ENCODE measurements around the gene PGAP2. TPM values are rescaled to one million over a fixed set of nuclear protein-coding genes. Genes with fewer than 3 reads are reported as not detected.

PGAP2 gene
- total RNA-seq, 1 experiment from 2014 or later = 30.5 TPM

DNA sequence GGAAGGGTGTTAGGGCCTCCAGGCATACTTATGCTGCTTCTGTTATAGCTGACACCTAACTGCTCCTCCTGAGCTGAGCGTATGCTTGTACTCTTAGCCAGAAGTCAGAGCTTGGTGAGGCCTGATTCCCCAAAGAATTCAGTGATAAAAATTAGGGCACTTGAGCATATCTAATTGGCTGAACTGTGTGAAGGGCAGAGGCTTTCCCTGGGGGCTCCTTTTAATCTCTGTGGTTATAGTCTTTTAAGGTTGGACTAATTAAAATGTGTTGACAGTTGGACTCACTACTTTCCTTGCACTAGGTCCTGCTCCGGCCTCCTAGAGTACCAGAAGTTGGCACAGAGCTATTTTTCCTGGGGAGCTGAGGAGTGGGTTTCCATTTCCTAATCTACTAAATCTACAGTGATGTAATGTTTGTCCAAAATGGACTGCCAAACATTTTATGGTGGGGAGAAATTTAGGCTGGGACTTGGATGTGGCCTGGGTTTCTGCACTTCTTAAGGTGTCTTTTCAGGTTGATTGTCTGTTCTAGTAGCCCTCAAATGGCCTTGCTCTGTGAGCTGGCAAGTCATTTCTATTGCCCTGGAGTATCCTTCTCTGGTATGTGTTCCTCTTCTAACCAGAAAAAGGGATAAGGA lies 65.5 kb downstream of the PGAP2 start:
- H3K27ac ChIP-seq (ENCODE audit: low read depth, low read length) = no peak overlapping the region
- no peaks in the 10 kb centered on the region for H3K9me2 ChIP-seq (ENCODE audit: insufficient read depth)
- no peak overlapping the region for H2AFZ ChIP-seq (ENCODE audit: low read depth, low read length, poor library complexity, severe bottlenecking)
- ATAC-seq (no peak), DNase-seq (ENCODE audit: low read depth, low spot score) (no peak)
- H3K4me3 ChIP-seq (replicated peaks in 1 of 2; ENCODE audit: low read depth in 1 of 2, low read length in 2 of 2) = no peak overlapping the region
- intact Hi-C loops (cut with micrococcal nuclease) = no loop called here
- BruUV-seq (replicated peaks) = no TSS peak
- no peak overlapping the region for H3K4me2 ChIP-seq (ENCODE audit: low read length)
- ChIA-PET CTCF (interaction anchor here (1.5 to 4.2 kb wide), 2 partner anchors 19 to 33 kb away, joined by 3 to 17 read pairs; partner anchors contain the start of genes RHOG and STIM1), POLR2A (interaction anchor here (1.0 kb wide), 1 partner anchor 19 kb away, joined by 3 read pairs; no protein-coding TSS in a partner anchor), RAD21 (ENCODE audit: low non-redundant PET in 1 of 2, low total read pairs in 2 of 2, uncharacterized antibody in 2 of 2, unreplicated experiment in 2 of 2) (interaction anchor here in 1 of 2 experiments (1.1 kb wide), 1 partner anchor 19 kb away, joined by 3 read pairs; the partner anchor contains the start of gene STIM1)
- 0 out of 4 replicates have a peak, but pooled peaks cover 0 to 5% of the 10 kb centered on the region in 2 experiments for H3K4me1 ChIP-seq (ENCODE audit: control insufficient read depth in 1 of 2, insufficient read depth in 2 of 2, low read length in 2 of 2)
- H3K9ac ChIP-seq (ENCODE audit: low read length) = no peak overlapping the region
- no peaks in the 10 kb centered on the region for H3K79me2 ChIP-seq (ENCODE audit: insufficient read depth, low read length)
- no peak for TF ChIP-seq ZFX (IDR thresholded peaks at IDR 0.05)
- no peak for TF ChIP-seq RAD21 (IDR thresholded peaks at IDR 0.05; ENCODE audit: low read depth)
- TF ChIP-seq JUND (IDR thresholded peaks at IDR 0.05) = no peak
- no peak for TF ChIP-seq FOSL1 (IDR thresholded peaks at IDR 0.05; ENCODE audit: low read depth)
- TF ChIP-seq SRF (IDR thresholded peaks at IDR 0.05; ENCODE audit: low read depth) = no peak
- TF ChIP-seq TCF7L2 (IDR thresholded peaks at IDR 0.05; ENCODE audit: borderline replicate concordance, extremely low read depth, insufficient read depth, insufficient read length) = no peak
- no peak for TF ChIP-seq POLR2A (IDR thresholded peaks at IDR 0.05; ENCODE audit: borderline replicate concordance, extremely low read depth, insufficient read depth, insufficient read length)
- TF ChIP-seq REST (IDR thresholded peaks at IDR 0.05; ENCODE audit: low read depth) = no peak
- no peak for TF ChIP-seq POLR2AphosphoS5 (IDR thresholded peaks at IDR 0.05; ENCODE audit: low read depth, low read length)
- TF ChIP-seq SIN3A (IDR thresholded peaks at IDR 0.05; ENCODE audit: low read depth) = no peak
- TF ChIP-seq EZH2phosphoT487 (IDR thresholded peaks at IDR 0.05; ENCODE audit: borderline replicate concordance) = no peak
- TF ChIP-seq, protein P1, sequence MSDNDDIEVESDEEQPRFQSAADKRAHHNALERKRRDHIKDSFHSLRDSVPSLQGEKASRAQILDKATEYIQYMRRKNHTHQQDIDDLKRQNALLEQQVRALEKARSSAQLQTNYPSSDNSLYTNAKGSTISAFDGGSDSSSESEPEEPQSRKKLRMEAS (IDR thresholded peaks at IDR 0.05) = no peak
- no peak for TF ChIP-seq YY1 (IDR thresholded peaks at IDR 0.05; ENCODE audit: extremely low read depth, insufficient replicate concordance, low read depth, low read length)
- TF ChIP-seq EGR1 (IDR thresholded peaks at IDR 0.05; ENCODE audit: low read depth) = no peak
- no peak for TF ChIP-seq ZNF274 (IDR thresholded peaks at IDR 0.05; ENCODE audit: low read depth, low read length)
- TF ChIP-seq, protein P2, sequence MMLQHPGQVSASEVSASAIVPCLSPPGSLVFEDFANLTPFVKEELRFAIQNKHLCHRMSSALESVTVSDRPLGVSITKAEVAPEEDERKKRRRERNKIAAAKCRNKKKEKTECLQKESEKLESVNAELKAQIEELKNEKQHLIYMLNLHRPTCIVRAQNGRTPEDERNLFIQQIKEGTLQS (IDR thresholded peaks at IDR 0.05) = no peak
- H3K27me3 ChIP-seq (ENCODE audit: insufficient read depth, low read length) = no peaks in the 10 kb centered on the region
- no peaks in the 10 kb centered on the region for H4K20me1 ChIP-seq (ENCODE audit: insufficient read depth)
- H3K9me3 ChIP-seq (ENCODE audit: control insufficient read depth in 1 of 2, insufficient read depth in 1 of 2, low read depth in 1 of 2, low read length in 2 of 2) = no peaks in the 10 kb centered on the region
- no peaks in the 10 kb centered on the region for H3K36me3 ChIP-seq (ENCODE audit: control insufficient read depth in 1 of 2, insufficient read depth in 2 of 2, low read length in 2 of 2)

Data from HCT116 (cell line).